PC-3 (cell line): ENCODE measurements around the gene HRH1.
"Not testable (repeated sequence)": the region's sequence is repeated elsewhere in the genome, so short reads cannot be mapped to it uniquely, and the experiment has no call there.

Source experiments
- EZH2 ChIP-seq: fragments of 300-600 bp; sonication (generic); IDR thresholded peaks from one replicate; pipeline ENCODE4 v1.6.1; 2017; ENCODE audit warnings: antibody characterized with exemption, mild to moderate bottlenecking, low read length; ENCODE audit not compliant: unreplicated experiment
- TF ChIP-seq, protein P1 (sequence below): fragments of 300-600 bp; sonication (generic); conservative IDR thresholded peaks from 2 replicates; pipeline ENCODE4 v1.5.1; 2017; ENCODE audit warnings: antibody characterized with exemption, low read depth, mild to moderate bottlenecking, low read length

DNA sequence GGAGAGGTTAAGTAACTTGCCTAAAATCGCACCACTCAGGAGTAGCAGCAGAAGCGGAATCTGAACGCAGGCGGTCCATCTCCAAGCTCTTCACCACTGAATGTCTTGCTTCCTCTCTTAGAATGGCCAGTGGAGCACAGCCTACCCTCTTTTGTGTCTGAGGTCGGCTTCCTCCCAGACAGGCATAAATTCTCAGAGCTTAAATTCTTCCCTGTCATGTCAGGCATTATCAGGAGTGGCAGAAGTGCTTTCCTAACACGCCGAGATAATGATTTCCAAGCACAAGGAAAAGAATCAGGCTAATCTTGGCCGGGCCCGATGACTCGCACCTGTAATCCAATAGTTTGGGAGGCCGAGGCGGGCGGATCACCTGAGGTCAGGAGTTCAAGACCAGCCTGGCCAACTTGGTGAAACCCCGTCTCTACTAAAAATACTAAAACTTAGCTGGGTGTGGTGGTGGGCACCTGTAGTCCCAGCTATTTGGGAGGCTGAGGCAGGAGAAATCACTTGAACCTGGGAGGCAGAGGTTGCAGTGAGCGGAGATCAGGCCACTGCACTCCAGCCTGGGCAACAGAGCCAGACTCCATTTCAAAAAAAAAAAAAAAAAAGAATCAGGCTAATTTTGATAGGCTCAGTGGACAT is 30.2 kb downstream of the HRH1 start:
- not testable (repeated sequence) for TF ChIP-seq EZH2
- TF ChIP-seq, protein P1, sequence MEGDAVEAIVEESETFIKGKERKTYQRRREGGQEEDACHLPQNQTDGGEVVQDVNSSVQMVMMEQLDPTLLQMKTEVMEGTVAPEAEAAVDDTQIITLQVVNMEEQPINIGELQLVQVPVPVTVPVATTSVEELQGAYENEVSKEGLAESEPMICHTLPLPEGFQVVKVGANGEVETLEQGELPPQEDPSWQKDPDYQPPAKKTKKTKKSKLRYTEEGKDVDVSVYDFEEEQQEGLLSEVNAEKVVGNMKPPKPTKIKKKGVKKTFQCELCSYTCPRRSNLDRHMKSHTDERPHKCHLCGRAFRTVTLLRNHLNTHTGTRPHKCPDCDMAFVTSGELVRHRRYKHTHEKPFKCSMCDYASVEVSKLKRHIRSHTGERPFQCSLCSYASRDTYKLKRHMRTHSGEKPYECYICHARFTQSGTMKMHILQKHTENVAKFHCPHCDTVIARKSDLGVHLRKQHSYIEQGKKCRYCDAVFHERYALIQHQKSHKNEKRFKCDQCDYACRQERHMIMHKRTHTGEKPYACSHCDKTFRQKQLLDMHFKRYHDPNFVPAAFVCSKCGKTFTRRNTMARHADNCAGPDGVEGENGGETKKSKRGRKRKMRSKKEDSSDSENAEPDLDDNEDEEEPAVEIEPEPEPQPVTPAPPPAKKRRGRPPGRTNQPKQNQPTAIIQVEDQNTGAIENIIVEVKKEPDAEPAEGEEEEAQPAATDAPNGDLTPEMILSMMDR = not testable (repeated sequence)
